MM.1S (cell line): ENCODE data around the gene IHH.

Source experiments
- CTCF ChIP-seq: fragments of 300-600 bp; sonication (generic); IDR thresholded peaks from 2 replicates; pipeline ENCODE4 v1.5.1; 2016; ENCODE audit warnings: antibody characterized with exemption, low read length, mixed read lengths
- EZH2phosphoT487 ChIP-seq: fragments of 300-600 bp; sonication (generic); IDR thresholded peaks from 2 replicates; pipeline ENCODE4 v1.6.1; 2018; ENCODE audit warnings: antibody characterized with exemption, low read length

DNA sequence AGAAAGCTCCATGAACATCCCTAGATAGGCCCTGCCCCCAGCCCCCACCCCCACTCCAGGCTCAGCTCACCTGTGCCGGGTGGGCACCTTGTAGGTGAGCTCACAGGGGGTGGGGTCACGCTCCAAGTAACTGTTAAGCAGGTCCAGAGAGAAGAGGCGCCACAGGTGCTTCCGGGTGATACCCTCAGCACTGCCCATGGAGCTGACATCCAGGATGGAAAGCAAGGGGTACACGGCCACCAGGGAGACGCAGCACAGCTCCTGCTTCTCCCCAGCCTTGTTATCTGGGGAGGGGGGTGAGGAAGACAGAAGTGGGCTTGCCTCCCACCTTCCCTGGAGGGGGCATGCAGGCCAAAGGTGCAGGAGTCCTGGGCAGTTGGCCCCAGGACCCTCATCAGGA lies 41.3 kb downstream of the IHH start:
- TF ChIP-seq EZH2phosphoT487 (no peak), CTCF (no peak)
